Fibroblast of lung (primary cell): Measurements from ENCODE around the gene SLC6A12. TPM values are rescaled to one million over a fixed set of nuclear protein-coding genes. Genes with fewer than 3 reads are reported as not detected.

Experiments
- DNase-seq, 2 donors: peaks; one replicate each; pipeline versions ENCODE4 v3.0.0 to v3.0.0-alpha.2; 2010; ENCODE audit warnings: low read depth in 2 of 2
- H2AFZ ChIP-seq: 2 replicates; pipeline ENCODE4 v1.5.1; 2012; ENCODE audit warnings: low read length, control low read depth, inconsistent platforms
- H3K27ac ChIP-seq: 2 replicates; pipeline ENCODE4 v1.5.1; 2011; ENCODE audit warnings: low read length, control low read depth; ENCODE audit not compliant: insufficient read depth
- H3K27me3 ChIP-seq: 2 replicates; pipeline ENCODE4 v1.5.1; 2011; ENCODE audit warnings: mild to moderate bottlenecking, low read length; ENCODE audit not compliant: control insufficient read depth, insufficient read depth
- H3K36me3 ChIP-seq: 2 replicates; pipeline ENCODE4 v1.5.1; 2011; ENCODE audit warnings: low read length; ENCODE audit not compliant: control insufficient read depth, insufficient read depth
- H3K4me1 ChIP-seq: 2 replicates; pipeline ENCODE4 v1.5.1; 2011; ENCODE audit warnings: low read length; ENCODE audit not compliant: control insufficient read depth, insufficient read depth; ENCODE audit errors: extremely low read depth
- H3K4me2 ChIP-seq: 2 replicates; pipeline ENCODE4 v1.5.1; 2011; ENCODE audit warnings: low read length, control low read depth; ENCODE audit not compliant: insufficient read depth; ENCODE audit errors: extremely low read depth
- H3K4me3 ChIP-seq, 4 experiments: fragments of 200-600 bp in 1 of 4; sonication (generic) in 1 of 4; replicated peaks in 1 of 4; 2 replicates each; pipeline ENCODE4 v1.5.1; 2011 to 2016; ENCODE audit warnings: low read length in 4 of 4, low read depth in 3 of 4, mild to moderate bottlenecking in 3 of 4, control low read depth in 2 of 4, inconsistent platforms in 1 of 4, mixed read lengths in 1 of 4; ENCODE audit not compliant: insufficient read depth in 1 of 4; ENCODE audit errors: control extremely low read depth in 1 of 4
- H3K79me2 ChIP-seq: 2 replicates; pipeline ENCODE4 v1.5.1; 2012; ENCODE audit warnings: mild to moderate bottlenecking, low read length, inconsistent platforms; ENCODE audit not compliant: control insufficient read depth, insufficient read depth
- H3K9ac ChIP-seq: 2 replicates; pipeline ENCODE4 v1.5.1; 2011; ENCODE audit warnings: mild to moderate bottlenecking, low read length, control low read depth; ENCODE audit not compliant: insufficient read depth
- H3K9me3 ChIP-seq: 2 replicates; pipeline ENCODE4 v1.5.1; 2012; ENCODE audit warnings: low read depth, low read length; ENCODE audit not compliant: control insufficient read depth, insufficient read depth
- H4K20me1 ChIP-seq: 2 replicates; pipeline ENCODE4 v1.5.1; 2011; ENCODE audit warnings: low read length; ENCODE audit not compliant: control insufficient read depth, insufficient read depth; ENCODE audit errors: extremely low read depth
- EZH2 ChIP-seq: IDR thresholded peaks from 2 replicates; pipeline ENCODE4 v1.5.1; 2012; ENCODE audit warnings: low read length, control low read depth, mild to moderate bottlenecking; ENCODE audit errors: missing control alignments
- polyA plus RNA-seq, 2 donors: library from polyadenylated mRNA; depleted of rRNA in 1 of 2; stranded (reverse) in 1 of 2; unstranded in 1 of 2; fragments of >200 nt; gene quantifications; 2 replicates each; pipeline ENCODE4 v1.2.1, GENCODE V29; 2011 to 2012; ENCODE audit warnings: missing spikeins in 1 of 2
- total RNA-seq: library from RNA; depleted of rRNA; stranded (reverse); fragments of >200 nt; gene quantifications from 2 replicates; pipeline ENCODE4 v1.2.1, GENCODE V29; 2014
- TF ChIP-seq, protein P1 (sequence below), 2 donors: IDR thresholded peaks in 1 of 2; conservative IDR thresholded peaks in 1 of 2; 1 replicate in 1 of 2; 2 replicates in 1 of 2; pipeline ENCODE4 v1.5.1; 2011 to 2012; ENCODE audit warnings: low read length in 2 of 2, control low read depth in 1 of 2, inconsistent platforms in 1 of 2, low read depth in 1 of 2, mild to moderate bottlenecking in 1 of 2

SLC6A12 gene
- total and polyA plus RNA-seq, 2 donors (not counting 1 experiment from before 2014, with no cell fraction given) = not detected

DNA sequence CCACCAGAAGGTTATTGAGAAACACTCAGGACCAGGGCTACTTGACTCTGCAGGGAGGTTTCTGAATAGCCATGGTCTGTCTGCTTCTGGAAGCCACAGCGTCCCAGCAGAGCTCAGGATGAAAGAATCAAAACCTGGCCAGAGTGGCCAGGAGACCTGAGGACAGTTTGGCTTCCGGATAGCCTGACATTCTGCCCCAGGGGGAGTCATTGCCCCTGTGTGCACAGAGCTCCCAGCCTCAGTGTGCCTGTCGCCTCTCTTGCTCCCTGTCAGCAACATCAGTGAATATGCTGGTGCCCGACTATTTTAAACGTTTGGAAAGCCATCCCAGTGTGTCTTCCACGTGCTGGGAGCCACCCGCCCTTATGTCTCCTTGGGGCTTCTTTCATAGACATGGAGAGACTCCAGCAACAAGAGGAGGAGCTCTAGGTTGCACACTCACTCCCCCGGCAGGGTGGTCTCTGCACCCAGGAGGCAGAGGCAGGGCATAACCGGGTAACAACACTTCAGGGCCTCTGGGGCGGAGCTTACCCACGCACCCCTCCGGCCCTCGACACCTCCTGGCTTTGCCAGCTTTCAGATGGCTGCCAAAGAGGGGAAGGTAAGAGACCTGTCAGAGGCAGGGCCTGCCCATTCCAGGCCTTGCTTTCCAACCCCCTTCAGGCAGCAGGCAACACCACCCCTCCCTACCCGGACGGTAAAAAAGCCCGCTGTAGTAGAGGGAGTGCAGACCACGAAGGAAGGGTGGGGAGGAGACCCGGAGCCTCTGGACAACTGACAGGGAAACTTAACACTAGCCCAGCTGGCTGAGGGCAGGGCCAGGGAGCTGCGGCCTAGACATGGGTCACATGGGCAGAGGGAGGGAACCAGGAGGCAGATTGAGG is 19.0 kb upstream of the SLC6A12 start:
- H3K36me3 ChIP-seq = no peaks in the 10 kb centered on the region
- H4K20me1 ChIP-seq = no peaks in the 10 kb centered on the region
- H3K9ac ChIP-seq = no peak overlapping the region
- no peaks in the 10 kb centered on the region for H3K4me1 ChIP-seq
- no peaks in the 10 kb centered on the region for H3K9me3 ChIP-seq
- no peak for TF ChIP-seq EZH2
- TF ChIP-seq, protein P1, sequence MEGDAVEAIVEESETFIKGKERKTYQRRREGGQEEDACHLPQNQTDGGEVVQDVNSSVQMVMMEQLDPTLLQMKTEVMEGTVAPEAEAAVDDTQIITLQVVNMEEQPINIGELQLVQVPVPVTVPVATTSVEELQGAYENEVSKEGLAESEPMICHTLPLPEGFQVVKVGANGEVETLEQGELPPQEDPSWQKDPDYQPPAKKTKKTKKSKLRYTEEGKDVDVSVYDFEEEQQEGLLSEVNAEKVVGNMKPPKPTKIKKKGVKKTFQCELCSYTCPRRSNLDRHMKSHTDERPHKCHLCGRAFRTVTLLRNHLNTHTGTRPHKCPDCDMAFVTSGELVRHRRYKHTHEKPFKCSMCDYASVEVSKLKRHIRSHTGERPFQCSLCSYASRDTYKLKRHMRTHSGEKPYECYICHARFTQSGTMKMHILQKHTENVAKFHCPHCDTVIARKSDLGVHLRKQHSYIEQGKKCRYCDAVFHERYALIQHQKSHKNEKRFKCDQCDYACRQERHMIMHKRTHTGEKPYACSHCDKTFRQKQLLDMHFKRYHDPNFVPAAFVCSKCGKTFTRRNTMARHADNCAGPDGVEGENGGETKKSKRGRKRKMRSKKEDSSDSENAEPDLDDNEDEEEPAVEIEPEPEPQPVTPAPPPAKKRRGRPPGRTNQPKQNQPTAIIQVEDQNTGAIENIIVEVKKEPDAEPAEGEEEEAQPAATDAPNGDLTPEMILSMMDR (conservative IDR thresholded peaks at IDR 0.05 in 1 of 2, IDR thresholded peaks at IDR 0.05 in 1 of 2; ENCODE audit: low read depth in 1 of 2, low read length in 2 of 2) = no peak
- DNase-seq = no peak
- H2AFZ ChIP-seq = no peak overlapping the region
- H3K27me3 ChIP-seq = peaks cover 14% of the 10 kb centered on the region
- no peak overlapping the region for H3K4me2 ChIP-seq
- H3K79me2 ChIP-seq = no peaks in the 10 kb centered on the region
- H3K4me3 ChIP-seq = no peak overlapping the region
- H3K27ac ChIP-seq = no peak overlapping the region

DNA sequence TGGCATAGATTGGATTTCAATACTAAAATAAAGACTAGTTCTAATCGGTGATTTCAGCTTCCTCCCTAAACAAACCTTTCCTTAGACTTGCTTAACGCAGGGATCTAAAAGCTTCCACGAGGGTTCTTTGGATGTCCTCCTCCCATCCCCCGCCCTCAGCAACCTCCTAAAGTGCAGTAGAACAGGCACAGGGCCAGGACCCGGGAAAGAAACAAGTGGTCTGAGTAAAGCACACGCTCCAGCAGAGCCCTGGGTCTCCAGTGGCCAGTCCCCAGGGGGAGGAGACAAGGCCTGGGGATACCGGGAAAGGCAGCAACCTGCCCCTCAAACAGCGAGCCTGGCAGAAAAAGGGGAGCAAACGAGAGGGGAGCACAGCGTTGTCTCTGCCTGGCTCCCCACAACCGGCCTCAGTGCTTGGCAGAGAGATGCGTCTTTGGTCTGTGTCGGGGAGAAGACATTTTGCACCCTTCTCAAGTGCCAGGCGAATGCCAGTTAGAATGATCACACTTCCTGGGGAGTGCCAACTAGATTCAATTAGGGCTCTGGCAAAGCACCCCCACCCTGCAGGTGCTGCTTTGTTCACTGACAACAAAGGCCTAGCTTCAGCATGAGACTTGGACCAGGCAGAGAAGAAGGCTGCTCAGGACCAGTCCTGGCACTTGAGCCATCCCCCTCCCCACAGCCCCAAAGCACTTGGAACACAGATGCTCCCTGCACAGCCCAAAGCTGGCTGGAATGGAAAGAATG is 17.1 kb upstream of the SLC6A12 start:
- Histone ChIP-seq H3K4me1 (no peaks in the 10 kb centered on the region), H3K9me3 (no peaks in the 10 kb centered on the region), H3K4me3 (no peak overlapping the region), H3K4me2 (no peak overlapping the region), H2AFZ (no peak overlapping the region), H3K27me3 (peaks cover 17% of the 10 kb centered on the region), H3K27ac (no peak overlapping the region), H3K79me2 (no peaks in the 10 kb centered on the region), H3K9ac (no peak overlapping the region), H4K20me1 (no peaks in the 10 kb centered on the region), H3K36me3 (no peaks in the 10 kb centered on the region)
- no peak for TF ChIP-seq EZH2
- TF ChIP-seq, protein P1 (conservative IDR thresholded peaks at IDR 0.05 in 1 of 2, IDR thresholded peaks at IDR 0.05 in 1 of 2; ENCODE audit: low read depth in 1 of 2, low read length in 2 of 2) = no peak
- no peak for DNase-seq

DNA sequence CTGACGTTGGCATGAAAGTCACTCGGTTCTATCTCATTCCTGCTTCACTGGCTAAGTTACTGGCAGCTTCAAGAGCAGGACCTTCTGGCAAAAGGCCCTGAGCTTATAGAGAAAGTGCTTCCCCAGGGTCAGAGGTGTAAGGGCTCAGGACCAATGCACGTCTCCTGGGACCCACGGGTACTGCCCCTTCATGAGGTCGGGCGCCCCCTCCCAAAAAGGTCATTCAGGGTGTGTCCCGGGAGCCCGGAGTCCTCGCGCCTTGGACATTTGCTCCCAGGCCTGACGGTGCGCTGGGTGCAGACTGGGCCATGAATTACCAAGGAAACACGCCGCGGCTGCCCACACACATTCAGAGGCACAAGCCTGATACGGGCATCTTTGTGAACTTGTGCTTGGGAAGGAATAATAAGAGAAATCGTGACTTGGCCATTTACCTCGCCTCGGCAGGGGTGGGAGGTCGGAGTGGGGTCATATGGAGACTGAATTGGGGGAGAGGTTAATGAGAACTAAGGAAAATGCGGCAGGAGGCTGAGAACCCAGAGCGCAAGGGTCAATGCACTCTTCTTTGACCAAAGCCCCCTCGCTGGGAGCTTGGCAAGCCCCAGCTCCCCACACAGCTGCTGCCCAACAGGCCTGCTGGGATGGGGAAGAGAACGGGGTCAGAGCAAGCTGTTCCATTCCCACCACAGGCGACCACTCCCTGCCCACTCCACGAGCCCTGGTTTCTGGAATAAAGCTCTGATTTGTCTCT is 15.7 kb upstream of the SLC6A12 start:
- Histone ChIP-seq H3K4me2 (no peak overlapping the region), H3K27me3 (peaks cover 17% of the 10 kb centered on the region), H3K9me3 (no peaks in the 10 kb centered on the region), H4K20me1 (no peaks in the 10 kb centered on the region), H3K4me1 (no peaks in the 10 kb centered on the region), H3K4me3 (no peak overlapping the region), H3K79me2 (no peaks in the 10 kb centered on the region), H3K9ac (no peak overlapping the region), H3K27ac (no peak overlapping the region), H2AFZ (no peak overlapping the region), H3K36me3 (no peaks in the 10 kb centered on the region)
- no peak for TF ChIP-seq EZH2
- no peak for DNase-seq
